ENCODE data around the gene TMEM191B.
"Not testable (repeated sequence)": the region's sequence is repeated elsewhere in the genome, so short reads cannot be mapped to it uniquely, and the experiment has no call there.

Gene TMEM191B

DNA sequence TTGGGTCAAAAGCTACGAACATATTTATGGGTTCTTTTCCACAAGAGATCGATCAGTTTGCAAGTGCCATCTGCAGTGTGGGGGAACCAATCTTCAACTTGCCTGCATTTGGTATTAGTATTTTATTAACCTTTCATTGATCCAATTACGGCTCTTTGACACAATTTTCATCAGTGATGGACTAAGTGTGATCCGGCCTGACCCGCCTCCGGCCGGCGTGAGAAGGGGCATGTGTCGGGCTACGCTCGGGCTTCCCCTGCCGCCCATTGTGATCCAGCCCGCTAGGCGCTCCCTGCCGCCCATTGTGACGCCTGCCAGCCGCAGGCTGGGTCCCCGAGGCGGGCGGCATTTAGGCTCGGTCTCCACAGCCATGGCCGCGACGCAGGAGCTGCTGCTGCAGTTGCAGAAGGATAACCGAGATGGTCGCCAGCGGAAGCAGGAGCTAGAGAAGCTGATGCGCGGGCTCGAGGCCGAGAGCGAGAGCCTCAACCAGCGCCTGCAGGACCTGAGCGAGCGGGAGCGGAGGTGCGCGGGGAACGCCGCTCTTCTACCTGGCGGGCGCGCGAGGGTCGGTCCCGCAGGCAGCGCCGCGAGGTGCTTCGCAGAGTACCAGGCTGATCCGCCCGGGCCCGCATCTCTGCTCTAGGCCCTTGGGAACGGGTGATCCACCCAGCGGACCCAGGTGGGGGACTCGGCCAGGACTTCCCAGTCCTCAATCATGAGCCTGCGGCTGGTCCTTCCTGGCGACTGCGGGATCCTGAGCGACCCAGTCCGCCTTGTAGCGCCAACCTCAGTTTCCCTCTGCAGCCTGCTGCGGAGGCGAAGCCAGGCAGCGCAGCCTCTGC lies at the start of gene TMEM191B:
Gene TMEM191B (plus strand): TSS at position 51 of the 845 bp plus-strand sequence. CDS start 179 bp downstream, at position 230.
- ATAC-seq: peak; percentile 55

DNA sequence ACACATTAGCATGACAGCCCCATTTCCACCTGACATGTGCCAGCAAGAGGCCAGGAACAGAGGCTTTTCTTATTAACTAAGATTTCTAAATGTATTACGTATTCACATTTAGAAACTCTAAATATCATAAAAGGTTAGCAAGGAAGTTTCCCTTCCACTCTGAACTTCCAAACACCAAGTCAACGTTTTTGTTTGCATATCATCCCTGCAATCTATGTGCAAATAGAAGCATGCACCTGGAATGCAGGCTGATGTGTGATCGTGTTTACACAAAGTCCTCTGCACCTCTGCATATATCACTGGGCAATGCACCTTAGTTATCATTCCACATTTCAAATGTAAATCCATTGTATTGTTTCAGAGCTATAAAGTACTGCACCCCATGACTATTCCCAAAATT lies 31.4 kb upstream of the TMEM191B start:
- not testable (repeated sequence) for ATAC-seq

GRCh38 chr22:18511327-18511726 lies 16.3 kb upstream of the TMEM191B start:
- not testable (repeated sequence) for ATAC-seq

DNA sequence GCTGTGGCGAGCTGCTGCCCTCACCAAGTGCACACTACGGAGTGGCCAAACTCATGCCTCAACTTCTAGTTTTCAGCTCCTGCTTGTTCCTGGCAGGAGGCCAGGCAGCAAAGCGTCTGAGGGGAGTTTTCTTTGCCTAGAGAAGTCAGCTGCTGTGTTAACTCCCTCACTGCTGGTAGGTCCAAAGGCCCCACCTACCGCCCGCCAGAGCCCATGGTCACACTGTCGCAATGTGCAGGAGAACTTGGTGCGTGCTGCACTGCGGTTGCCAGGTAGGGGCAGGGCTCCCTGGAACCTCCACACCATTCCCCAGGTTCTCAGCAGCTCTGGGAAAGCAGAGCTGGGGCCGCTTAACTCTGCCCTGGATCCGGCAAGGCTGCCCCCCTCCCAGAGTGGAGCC lies 15.2 kb upstream of the TMEM191B start:
- ATAC-seq: not testable (repeated sequence)

DNA sequence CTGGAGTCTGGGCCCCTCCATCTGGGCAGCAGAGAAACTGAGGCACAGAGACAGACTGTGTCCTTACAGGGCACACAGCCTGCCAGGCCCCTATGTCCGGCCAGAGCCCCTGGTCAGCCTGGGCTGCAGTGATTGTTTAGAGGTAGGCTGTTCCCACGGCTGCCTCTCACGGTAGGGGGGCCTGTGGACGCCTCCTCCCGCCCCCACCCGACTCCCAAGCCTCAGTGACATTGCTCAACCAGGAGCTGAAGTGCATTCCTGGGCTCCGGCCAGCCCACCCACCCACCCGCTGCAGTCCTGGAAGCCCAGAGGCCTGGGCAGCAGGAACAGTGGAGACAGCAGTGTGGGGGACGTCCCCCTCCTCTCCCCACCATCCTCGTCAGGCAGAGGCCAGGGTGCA lies 14.1 kb upstream of the TMEM191B start:
- ATAC-seq: not testable (repeated sequence)

DNA sequence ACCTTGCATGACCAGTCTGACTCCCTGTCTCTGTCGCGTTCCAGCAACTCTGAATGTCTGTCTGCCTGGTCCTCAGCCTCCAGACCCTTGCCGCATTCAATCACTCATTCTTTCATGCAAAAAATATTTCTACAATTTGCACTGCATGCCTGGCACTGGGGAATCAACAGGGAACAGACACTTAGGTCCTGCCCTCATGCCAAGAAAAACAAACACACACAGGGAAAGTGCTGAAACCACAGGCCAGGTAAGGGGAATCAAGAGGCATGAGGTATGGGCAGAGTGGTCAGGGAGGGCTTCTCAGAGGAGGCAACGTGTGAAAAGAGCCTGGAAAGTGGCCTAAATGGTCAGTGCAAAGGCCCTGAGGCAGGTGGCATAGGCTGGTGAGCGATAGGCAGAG lies 9.5 kb upstream of the TMEM191B start, which contains the start of gene GGTLC3:
Gene GGTLC3 (minus strand): TSS at position 101 of the 400 bp plus-strand sequence. CDS start 264 bp downstream, outside the sequence.
- not testable (repeated sequence) for ATAC-seq

DNA sequence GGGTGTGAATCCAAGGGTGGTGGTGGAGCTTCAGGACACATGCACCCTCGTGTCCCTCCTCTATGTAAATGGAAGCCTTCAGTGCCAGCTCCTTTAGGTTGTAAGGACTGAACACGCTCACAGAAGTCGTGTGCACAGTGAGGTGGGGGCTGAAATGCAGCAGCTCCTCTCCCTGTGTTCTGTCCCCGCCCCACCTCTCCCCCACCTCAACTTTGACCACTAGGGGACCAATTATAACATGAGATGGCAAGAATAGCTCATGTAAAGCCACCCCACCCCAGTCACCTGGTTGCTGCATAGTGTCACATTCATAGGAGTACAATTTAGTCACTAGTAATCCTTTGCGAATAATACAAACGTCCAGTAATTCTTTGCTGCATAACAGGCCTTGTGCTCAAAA lies 4.8 kb upstream of the TMEM191B start:
- 0 out of 3 replicates have a peak, but pooled peaks have one; percentile 28 for ATAC-seq

- ATAC-seq: peak; percentile 64
Measured at GRCh38 chr22:18523328-18523727, 4.3 kb upstream of the TMEM191B start.

DNA sequence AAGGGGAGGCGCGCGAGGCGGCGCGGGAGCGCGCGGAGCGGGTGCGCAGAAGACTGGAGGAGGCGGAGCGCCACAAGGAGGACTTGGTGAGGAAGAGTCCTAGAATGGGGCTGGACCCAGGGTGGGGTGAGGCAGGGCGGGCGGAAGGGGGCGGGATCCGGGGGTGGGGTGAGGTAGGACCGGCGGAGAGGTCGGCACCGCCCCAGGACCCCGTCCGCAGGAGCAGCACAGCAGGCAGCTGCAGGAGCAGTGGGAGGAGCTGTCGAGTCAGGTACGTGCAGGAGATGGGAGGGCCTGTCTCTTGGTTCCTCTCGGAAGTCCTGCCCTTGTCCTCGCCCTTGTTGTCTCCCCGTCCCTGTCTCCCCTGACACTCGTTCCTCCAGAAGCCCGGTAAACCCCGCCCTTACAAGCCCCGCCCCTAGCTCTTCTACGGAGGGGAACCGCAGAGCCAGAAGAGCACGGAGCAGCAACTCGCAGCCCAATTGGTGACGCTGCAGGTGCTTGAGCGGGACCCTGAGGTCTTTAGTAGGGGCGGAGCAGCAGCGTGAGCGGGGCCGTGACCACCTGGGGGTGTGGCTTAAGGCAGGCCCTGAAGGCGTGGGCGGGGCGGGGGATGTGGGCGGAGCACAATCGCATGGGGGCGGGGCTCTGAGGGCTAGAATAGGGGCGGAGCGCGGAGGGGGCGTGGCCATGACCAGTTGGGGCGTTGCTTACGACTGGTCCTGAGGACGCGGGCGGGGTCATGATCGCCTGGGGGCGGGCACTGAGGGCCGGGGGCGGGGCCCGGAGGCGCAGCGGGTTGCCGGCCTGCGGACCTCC lies 1.2 kb downstream of the TMEM191B start:
- peak; percentile 92 for ATAC-seq

DNA sequence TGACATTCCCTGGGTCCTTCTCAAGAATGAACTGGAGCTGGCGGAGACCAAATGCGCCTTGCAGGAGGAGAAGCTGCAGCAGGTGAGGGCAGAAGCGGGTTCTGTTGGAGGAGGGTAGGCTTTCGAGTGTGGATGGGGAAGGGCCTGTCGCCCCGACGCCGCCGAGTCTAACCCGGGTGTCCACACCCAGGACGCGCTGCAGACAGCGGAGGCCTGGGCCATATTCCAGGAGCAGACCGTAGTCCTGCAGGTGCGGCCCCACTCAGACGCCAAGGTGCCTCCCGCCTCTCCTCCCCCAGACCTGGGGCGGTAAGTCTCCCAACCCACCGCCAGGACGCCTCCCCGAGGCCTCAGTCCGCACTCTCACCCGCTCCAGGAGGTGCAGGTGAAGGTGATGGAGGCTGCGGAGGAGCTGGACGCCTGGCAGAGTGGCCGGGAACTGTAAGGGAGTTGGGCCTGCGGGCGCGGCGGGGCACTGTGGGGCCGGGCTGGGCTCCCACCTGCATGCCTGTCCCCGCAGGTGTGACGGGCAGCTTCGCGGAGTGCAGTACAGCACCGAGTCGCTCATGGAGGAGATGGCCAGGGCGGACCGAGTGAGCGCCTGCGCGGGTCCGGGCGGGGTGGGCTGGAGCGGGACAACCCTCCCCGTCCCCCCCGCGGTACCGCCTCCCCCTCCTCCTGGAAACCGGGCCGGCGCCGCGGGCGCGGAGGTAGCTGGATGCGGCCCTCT lies 2.0 kb downstream of the TMEM191B start:
- ATAC-seq: peak; percentile 6

DNA sequence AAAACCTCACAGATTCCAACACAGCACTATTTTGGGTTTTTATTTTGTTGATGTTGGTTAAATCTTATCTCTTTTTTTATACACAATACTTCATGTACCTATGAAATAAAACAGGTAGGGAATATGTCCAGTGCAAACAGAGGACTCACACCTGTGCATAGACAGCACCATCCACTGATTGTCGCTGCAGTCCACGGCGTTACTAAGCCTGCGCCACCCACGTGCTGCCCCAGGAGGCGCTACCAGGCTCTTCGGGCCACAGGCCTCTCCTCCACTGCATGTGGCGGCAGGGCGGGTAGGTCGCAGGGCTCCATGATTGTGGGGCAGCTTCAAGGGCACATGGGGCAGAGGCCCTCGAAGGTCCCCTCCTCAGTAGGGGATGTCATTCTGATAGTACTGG lies 6.0 kb downstream of the TMEM191B start:
- not testable (repeated sequence) for ATAC-seq

GRCh38 chr22:18534315-18534714 lies 6.7 kb downstream of the TMEM191B start:
- not testable (repeated sequence) for ATAC-seq

- not testable (repeated sequence) for ATAC-seq
Measured at GRCh38 chr22:18539994-18540393, 12.4 kb downstream of the TMEM191B start.

- not testable (repeated sequence) for ATAC-seq
Measured at GRCh38 chr22:18543400-18543799, 15.8 kb downstream of the TMEM191B start.

GRCh38 chr22:18544615-18545014 lies 17.0 kb downstream of the TMEM191B start:
- ATAC-seq: not testable (repeated sequence)

DNA sequence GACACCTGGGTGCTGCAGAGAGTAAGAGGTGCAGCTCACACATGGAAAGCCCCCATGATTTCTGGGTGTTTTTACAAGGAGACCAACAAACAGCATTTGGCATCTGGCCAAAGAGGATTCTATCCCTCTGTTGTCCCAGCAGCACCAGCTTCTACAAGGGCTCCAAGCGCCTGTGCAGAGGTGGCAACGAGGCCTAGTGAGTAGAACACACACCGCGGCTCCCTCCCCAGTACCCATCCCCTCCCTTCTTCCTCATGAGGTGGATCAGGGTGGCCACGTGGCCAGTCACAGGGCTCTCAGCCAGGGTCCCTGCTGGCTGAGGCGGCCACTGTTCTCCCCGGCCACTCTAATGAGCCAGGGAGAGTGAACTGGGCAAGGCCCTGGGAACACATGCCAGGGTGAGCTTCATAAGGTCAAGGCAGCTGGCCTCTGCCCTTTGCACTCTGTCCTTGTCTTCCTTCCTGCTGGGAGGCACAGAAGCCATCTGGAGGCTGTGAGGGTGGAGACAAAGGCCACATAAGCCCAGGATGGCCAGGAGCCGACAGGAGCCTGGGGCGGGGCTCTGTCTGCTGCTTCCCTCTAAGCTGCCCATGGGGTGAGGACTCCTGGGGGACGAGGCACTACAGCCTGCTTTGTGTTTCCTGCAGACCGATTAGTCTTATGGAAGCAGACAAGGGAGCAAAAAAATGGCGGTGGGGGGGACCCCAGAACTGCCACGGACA lies 22.0 kb downstream of the TMEM191B start:
- ATAC-seq: not testable (repeated sequence)

DNA sequence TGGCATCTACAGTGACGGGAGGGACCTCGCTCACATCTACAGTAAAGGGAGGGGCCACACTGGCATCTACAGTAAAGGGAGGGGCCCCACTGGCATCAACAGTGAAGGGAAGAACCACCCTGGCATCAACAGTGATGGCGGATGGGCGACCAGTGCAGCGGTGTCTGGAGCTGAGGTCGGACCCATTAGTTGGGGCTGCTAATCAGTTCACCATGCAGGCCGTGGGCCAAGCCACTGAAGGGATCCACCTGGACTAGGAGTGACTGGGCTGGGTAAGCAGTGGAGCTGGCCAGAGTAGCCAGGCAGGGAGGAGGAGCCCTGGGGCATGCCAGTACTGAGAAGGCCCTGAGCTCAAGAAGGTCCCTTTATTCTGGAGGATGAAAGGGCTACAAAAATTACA lies 23.4 kb downstream of the TMEM191B start:
- not testable (repeated sequence) for ATAC-seq

DNA sequence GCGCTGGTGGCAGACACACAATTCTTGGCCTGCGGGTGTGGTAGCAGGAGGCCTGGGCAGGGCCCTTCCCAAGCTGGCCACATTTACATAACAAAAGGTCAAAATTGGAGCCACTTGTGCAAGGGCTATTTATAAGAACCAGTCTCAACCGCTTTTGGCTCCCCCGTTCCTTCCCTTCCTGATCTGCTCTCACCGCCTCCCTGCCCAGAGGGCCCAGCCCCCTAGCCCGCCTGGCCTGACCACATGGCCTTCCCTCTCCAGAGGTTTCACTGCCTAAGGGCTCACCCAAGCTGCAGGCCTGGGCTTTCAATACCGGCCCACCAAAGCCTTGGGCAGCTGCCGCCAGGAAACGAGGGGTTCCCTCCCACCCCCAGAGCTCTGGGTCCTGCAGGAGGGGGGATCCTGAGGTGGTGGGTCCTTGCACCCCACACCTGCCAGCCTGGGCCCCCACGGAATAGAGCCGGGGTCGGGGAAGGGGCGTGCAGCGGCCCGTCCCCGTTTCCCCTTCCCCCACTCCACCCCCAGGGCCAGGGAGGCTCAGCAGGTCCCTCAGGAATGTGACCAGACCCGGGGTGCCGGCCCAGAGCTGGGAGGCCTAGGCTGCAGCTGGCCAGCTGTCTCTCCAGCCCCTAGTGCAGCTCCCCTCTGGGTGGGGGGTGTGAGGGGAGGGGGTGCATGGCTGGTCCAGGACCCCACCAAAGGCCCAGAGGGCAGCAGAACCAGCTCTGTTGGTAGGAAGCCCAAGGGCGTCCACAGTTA lies 25.4 kb downstream of the TMEM191B start:
- ATAC-seq: not testable (repeated sequence)

GRCh38 chr22:18554280-18555256 lies 27.0 kb downstream of the TMEM191B start:
- peak; percentile 38 for ATAC-seq

DNA sequence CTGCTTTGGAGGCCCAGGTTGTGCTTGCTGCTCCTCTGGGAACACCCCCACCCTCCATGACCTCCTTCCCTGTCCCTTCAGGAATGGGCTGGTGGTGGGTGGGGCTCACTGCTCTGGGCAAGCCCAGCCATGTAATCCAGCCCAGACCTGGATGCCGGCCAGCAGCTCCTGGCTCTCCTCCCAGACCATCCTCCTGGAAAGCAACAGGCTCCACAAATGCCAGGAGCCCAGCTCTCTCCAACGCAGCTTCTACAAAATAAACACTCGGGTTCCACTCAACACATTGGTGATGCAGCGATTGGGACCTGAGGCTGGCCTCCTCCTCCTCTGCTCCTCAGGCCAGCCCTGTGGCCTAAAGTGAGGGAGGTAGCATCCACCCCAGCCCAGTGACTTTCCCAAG lies 30.9 kb downstream of the TMEM191B start:
- ATAC-seq: peak; percentile 92

All from SK-N-SH treated with all-trans-retinoic acid at 6 μM for 48 hours (cell line).